DND-41 (cell line): ENCODE results near the gene STXBP6.

Experiments used
- ATAC-seq: fragments of 200-7000 bp; cut with Tn5 transposase; 3 replicates; pipeline ENCODE4 v1.9.1; 2021; ENCODE audit warnings: low read depth; ENCODE audit not compliant: insufficient read depth
- DNase-seq: peaks from one replicate; pipeline ENCODE4 v3.0.0-alpha.2; 2020
- H2AFZ ChIP-seq: 2 replicates; pipeline ENCODE4 v1.6.0; 2012; ENCODE audit warnings: low read depth, low read length
- H3K27ac ChIP-seq: 2 replicates; pipeline ENCODE4 v1.5.1; 2012; ENCODE audit warnings: low read length, inconsistent platforms
- H3K27me3 ChIP-seq: fragments of 200-600 bp; sonication (generic); 2 replicates; pipeline ENCODE4 v1.6.0; 2012; ENCODE audit warnings: low read length, mild to moderate bottlenecking, inconsistent platforms; ENCODE audit not compliant: insufficient read depth, poor library complexity
- H3K36me3 ChIP-seq: 2 replicates; pipeline ENCODE4 v1.5.1; 2012; ENCODE audit warnings: low read length, inconsistent platforms; ENCODE audit not compliant: insufficient read depth
- H3K4me1 ChIP-seq: 2 replicates; pipeline ENCODE4 v1.5.1; 2012; ENCODE audit warnings: mild to moderate bottlenecking, low read length; ENCODE audit not compliant: insufficient read depth
- H3K4me2 ChIP-seq: 2 replicates; pipeline ENCODE4 v1.6.0; 2012; ENCODE audit warnings: mild to moderate bottlenecking, moderate library complexity, low read length, inconsistent platforms; ENCODE audit not compliant: insufficient read depth
- H3K4me3 ChIP-seq, 2 experiments: fragments of 200-600 bp in 1 of 2; shearing (Covaris generic) in 1 of 2; 2 replicates each; pipeline ENCODE4 v1.5.1; 2012 to 2016; ENCODE audit warnings: inconsistent platforms in 2 of 2, low read length in 2 of 2, mild to moderate bottlenecking in 2 of 2, low read depth in 1 of 2, moderate library complexity in 1 of 2
- H3K79me2 ChIP-seq: 2 replicates; pipeline ENCODE4 v1.6.0; 2012; ENCODE audit warnings: low read length, inconsistent platforms; ENCODE audit not compliant: insufficient read depth
- H3K9ac ChIP-seq: 2 replicates; pipeline ENCODE4 v1.6.0; 2012; ENCODE audit warnings: low read depth, mild to moderate bottlenecking, inconsistent platforms, low read length, moderate library complexity
- H3K9me3 ChIP-seq: 2 replicates; pipeline ENCODE4 v1.5.1; 2012; ENCODE audit warnings: low read length, moderate library complexity, mild to moderate bottlenecking, inconsistent platforms; ENCODE audit not compliant: insufficient read depth, severe bottlenecking
- H4K20me1 ChIP-seq: 2 replicates; pipeline ENCODE4 v1.6.0; 2012; ENCODE audit warnings: low read length; ENCODE audit not compliant: insufficient read depth
- EZH2 ChIP-seq: IDR thresholded peaks from 3 replicates; pipeline ENCODE4 v1.6.1; 2012; ENCODE audit warnings: borderline replicate concordance, low read depth, mild to moderate bottlenecking, moderate library complexity, low read length, inconsistent platforms; ENCODE audit not compliant: severe bottlenecking
- TF ChIP-seq, protein P1 (sequence below): IDR thresholded peaks from 2 replicates; pipeline ENCODE4 v1.5.1; 2012; ENCODE audit warnings: borderline replicate concordance, low read length, moderate library complexity, mild to moderate bottlenecking; ENCODE audit not compliant: poor library complexity, severe bottlenecking; ENCODE audit errors: extremely low read depth

STXBP6 gene

GRCh38 chr14:24874514-24875202 lies 175.3 kb downstream of the STXBP6 start:
- ATAC-seq (no peak), DNase-seq (no peak)
- Histone ChIP-seq H3K9me3 (no peaks in the 10 kb centered on the region), H3K36me3 (no peaks in the 10 kb centered on the region), H3K79me2 (no peaks in the 10 kb centered on the region), H3K4me3 (no peak overlapping the region), H4K20me1 (no peaks in the 10 kb centered on the region), H3K4me1 (no peaks in the 10 kb centered on the region), H2AFZ (no peak overlapping the region), H3K27ac (no peak overlapping the region), H3K4me2 (no peak overlapping the region), H3K9ac (no peak overlapping the region), H3K27me3 (peaks cover 3% of the 10 kb centered on the region)
- TF ChIP-seq, protein P1, sequence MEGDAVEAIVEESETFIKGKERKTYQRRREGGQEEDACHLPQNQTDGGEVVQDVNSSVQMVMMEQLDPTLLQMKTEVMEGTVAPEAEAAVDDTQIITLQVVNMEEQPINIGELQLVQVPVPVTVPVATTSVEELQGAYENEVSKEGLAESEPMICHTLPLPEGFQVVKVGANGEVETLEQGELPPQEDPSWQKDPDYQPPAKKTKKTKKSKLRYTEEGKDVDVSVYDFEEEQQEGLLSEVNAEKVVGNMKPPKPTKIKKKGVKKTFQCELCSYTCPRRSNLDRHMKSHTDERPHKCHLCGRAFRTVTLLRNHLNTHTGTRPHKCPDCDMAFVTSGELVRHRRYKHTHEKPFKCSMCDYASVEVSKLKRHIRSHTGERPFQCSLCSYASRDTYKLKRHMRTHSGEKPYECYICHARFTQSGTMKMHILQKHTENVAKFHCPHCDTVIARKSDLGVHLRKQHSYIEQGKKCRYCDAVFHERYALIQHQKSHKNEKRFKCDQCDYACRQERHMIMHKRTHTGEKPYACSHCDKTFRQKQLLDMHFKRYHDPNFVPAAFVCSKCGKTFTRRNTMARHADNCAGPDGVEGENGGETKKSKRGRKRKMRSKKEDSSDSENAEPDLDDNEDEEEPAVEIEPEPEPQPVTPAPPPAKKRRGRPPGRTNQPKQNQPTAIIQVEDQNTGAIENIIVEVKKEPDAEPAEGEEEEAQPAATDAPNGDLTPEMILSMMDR, result no peak
- TF ChIP-seq EZH2, result no peak

- Histone ChIP-seq H3K36me3 (no peaks in the 10 kb centered on the region), H3K9ac (no peak overlapping the region), H3K27me3 (peaks cover 3% of the 10 kb centered on the region), H3K4me2 (no peak overlapping the region), H3K9me3 (no peaks in the 10 kb centered on the region), H3K79me2 (no peaks in the 10 kb centered on the region), H4K20me1 (no peaks in the 10 kb centered on the region), H3K4me1 (no peaks in the 10 kb centered on the region), H3K27ac (no peak overlapping the region), H3K4me3 (no peak overlapping the region), H2AFZ (no peak overlapping the region)
- ATAC-seq (no peak), DNase-seq (no peak)
- TF ChIP-seq, protein P1, result no peak
- TF ChIP-seq EZH2, result no peak
Measured at GRCh38 chr14:24873551-24873950, 176.4 kb downstream of the STXBP6 start.

DNA sequence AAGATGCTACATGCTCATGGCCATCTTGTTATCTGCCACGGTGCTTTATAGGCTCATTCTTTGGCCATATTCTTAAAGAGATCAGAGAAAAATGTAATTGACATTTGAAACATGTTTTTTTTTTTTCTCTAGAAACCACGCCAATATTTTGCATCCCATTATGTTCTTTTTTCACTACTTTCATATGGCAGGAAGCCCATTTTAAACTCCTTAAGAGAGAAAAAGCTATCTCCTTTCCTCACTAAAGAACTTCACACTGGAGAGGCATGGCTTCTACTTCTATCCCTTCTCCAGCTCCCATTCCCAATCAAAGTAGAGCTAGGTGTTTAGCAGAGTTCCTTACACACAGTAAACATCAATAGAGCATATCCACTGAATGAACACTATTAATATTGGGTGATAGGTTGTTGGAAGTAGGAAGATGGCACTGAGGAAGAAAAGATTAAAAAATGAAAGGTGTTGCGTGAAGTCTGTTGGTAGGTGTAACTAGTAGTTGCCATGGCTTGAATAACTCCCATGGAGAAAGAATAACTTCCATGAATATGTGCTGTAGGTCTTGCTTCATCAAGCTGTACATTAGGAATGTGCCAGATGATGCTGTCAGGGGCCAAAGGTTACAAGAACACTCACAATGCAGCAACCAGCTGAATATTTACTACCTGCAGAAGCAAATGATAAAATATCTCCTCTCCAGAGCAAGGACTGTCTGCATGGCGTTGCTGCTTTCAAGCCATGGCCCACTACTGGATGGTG lies 178.8 kb downstream of the STXBP6 start:
- Histone ChIP-seq H3K4me3 (no peak overlapping the region), H3K9me3 (no peaks in the 10 kb centered on the region), H3K27ac (no peak overlapping the region), H3K4me2 (no peak overlapping the region), H3K36me3 (no peaks in the 10 kb centered on the region), H4K20me1 (no peaks in the 10 kb centered on the region), H2AFZ (no peak overlapping the region), H3K9ac (no peak overlapping the region), H3K4me1 (no peaks in the 10 kb centered on the region), H3K27me3 (peaks cover 3% of the 10 kb centered on the region), H3K79me2 (no peaks in the 10 kb centered on the region)
- TF ChIP-seq, protein P1, result no peak
- TF ChIP-seq EZH2, result no peak
- DNase-seq (no peak), ATAC-seq (no peak)
